Neural progenitor cell (in vitro differentiated cells): Measurements from ENCODE around the gene GNAS-AS1. TPM values are rescaled to one million over a fixed set of nuclear protein-coding genes. Genes with fewer than 3 reads are reported as not detected.
"Not testable (repeated sequence)": the region's sequence is repeated elsewhere in the genome, so short reads cannot be mapped to it uniquely, and the experiment has no call there.

ENCODE experiments used
- DNase-seq: peaks from one replicate; pipeline ENCODE4 v3.0.0-alpha.2; 2016; ENCODE audit warnings: low spot score
- H2AFZ ChIP-seq: fragments of 200-600 bp; sonication (generic); replicated peaks from 2 replicates; pipeline ENCODE4 v1.6.1; 2016; ENCODE audit warnings: antibody characterized with exemption
- H3F3A ChIP-seq: fragments of 200-600 bp; sonication (generic); 2 replicates; pipeline ENCODE4 v1.6.1; 2016; ENCODE audit warnings: antibody characterized with exemption, low read depth
- H3K27ac ChIP-seq: fragments of 200-600 bp; sonication (generic); 2 replicates; pipeline ENCODE4 v1.5.1; 2016; ENCODE audit warnings: mild to moderate bottlenecking
- H3K27me3 ChIP-seq: fragments of 200-600 bp; sonication (generic); 2 replicates; pipeline ENCODE4 v1.6.1; 2016; ENCODE audit warnings: mild to moderate bottlenecking, moderate library complexity
- H3K36me3 ChIP-seq: fragments of 200-600 bp; sonication (generic); 2 replicates; pipeline ENCODE4 v1.5.1; 2016
- H3K4me1 ChIP-seq: fragments of 200-600 bp; sonication (generic); 2 replicates; pipeline ENCODE4 v1.6.1; 2016; ENCODE audit warnings: mixed run types
- H3K4me2 ChIP-seq: fragments of 200-600 bp; sonication (generic); 2 replicates; pipeline ENCODE4 v1.6.1; 2016
- H3K4me3 ChIP-seq: fragments of 200-600 bp; sonication (generic); 2 replicates; pipeline ENCODE4 v1.5.1; 2016
- H3K79me2 ChIP-seq: fragments of 200-600 bp; sonication (generic); 2 replicates; pipeline ENCODE4 v1.6.1; 2016; ENCODE audit warnings: low read depth
- H3K9ac ChIP-seq: fragments of 200-600 bp; sonication (generic); 2 replicates; pipeline ENCODE4 v1.6.1; 2016
- H3K9me3 ChIP-seq: fragments of 200-600 bp; sonication (generic); 2 replicates; pipeline ENCODE4 v1.5.1; 2016; ENCODE audit warnings: low read depth
- H4K20me1 ChIP-seq: fragments of 200-600 bp; sonication (generic); 2 replicates; pipeline ENCODE4 v1.6.1; 2016; ENCODE audit warnings: low read depth
- H3K27ac Mint-ChIP-seq: 3 replicates; pipeline ENCODE4 v1.8.0; 2021; ENCODE audit warnings: mixed read lengths
- H3K27me3 Mint-ChIP-seq: 2 replicates; pipeline ENCODE4 v1.8.0; 2022; ENCODE audit warnings: low read depth, mild to moderate bottlenecking, inconsistent platforms, moderate library complexity, mixed read lengths; ENCODE audit not compliant: insufficient read depth
- H3K36me3 Mint-ChIP-seq: 3 replicates; pipeline ENCODE4 v1.8.0; 2021; ENCODE audit warnings: mixed read lengths
- H3K4me1 Mint-ChIP-seq: 3 replicates; pipeline ENCODE4 v1.8.0; 2021; ENCODE audit warnings: mixed read lengths
- H3K4me3 Mint-ChIP-seq: 3 replicates; pipeline ENCODE4 v1.8.0; 2021; ENCODE audit warnings: mild to moderate bottlenecking, moderate library complexity, mixed read lengths
- H3K9me3 Mint-ChIP-seq: 3 replicates; pipeline ENCODE4 v1.8.0; 2020; ENCODE audit warnings: mixed read lengths
- EZH2 ChIP-seq: fragments of 200-600 bp; sonication (generic); IDR thresholded peaks from 2 replicates; pipeline ENCODE4 v1.6.1; 2017; ENCODE audit warnings: antibody characterized with exemption, mild to moderate bottlenecking, moderate library complexity
- EZH2phosphoT487 ChIP-seq: fragments of 200-600 bp; sonication (generic); IDR thresholded peaks from 2 replicates; pipeline ENCODE4 v1.6.1; 2017; ENCODE audit warnings: antibody characterized with exemption
- total RNA-seq: library from RNA; depleted of rRNA; stranded (reverse); fragments of >200 nt; gene quantifications from 2 replicates; pipeline ENCODE4 v1.2.3, GENCODE V29; 2015; ENCODE audit warnings: low replicate concordance
- TF ChIP-seq, protein P1 (sequence below): fragments of 200-600 bp; sonication (generic); IDR thresholded peaks from 2 replicates; pipeline ENCODE4 v1.5.1; 2017; ENCODE audit warnings: antibody characterized with exemption, mild to moderate bottlenecking

Gene GNAS-AS1
- total RNA-seq, 1 donor from 2014 or later: 5.8 TPM

GRCh38 chr20:58833921-58834320, 16.8 kb downstream of the GNAS-AS1 start:
- no peak for DNase-seq
- Histone ChIP-seq H3K4me1 (no peaks in the 10 kb centered on the region), H3K9me3 (no peaks in the 10 kb centered on the region), H2AFZ (no peak overlapping the region), H4K20me1 (peaks cover 30% of the 10 kb centered on the region), H3K4me3 (no peak overlapping the region), H3K27ac (no peak overlapping the region), H3F3A (no peaks in the 10 kb centered on the region), H3K79me2 (peaks cover 86% of the 10 kb centered on the region), H3K9ac (no peak overlapping the region), H3K4me2 (no peak overlapping the region), H3K36me3 (no peaks in the 10 kb centered on the region), H3K27me3 (peaks cover 1% of the 10 kb centered on the region)
- TF ChIP-seq EZH2 (no peak), EZH2phosphoT487 (no peak)
- TF ChIP-seq, protein P1, sequence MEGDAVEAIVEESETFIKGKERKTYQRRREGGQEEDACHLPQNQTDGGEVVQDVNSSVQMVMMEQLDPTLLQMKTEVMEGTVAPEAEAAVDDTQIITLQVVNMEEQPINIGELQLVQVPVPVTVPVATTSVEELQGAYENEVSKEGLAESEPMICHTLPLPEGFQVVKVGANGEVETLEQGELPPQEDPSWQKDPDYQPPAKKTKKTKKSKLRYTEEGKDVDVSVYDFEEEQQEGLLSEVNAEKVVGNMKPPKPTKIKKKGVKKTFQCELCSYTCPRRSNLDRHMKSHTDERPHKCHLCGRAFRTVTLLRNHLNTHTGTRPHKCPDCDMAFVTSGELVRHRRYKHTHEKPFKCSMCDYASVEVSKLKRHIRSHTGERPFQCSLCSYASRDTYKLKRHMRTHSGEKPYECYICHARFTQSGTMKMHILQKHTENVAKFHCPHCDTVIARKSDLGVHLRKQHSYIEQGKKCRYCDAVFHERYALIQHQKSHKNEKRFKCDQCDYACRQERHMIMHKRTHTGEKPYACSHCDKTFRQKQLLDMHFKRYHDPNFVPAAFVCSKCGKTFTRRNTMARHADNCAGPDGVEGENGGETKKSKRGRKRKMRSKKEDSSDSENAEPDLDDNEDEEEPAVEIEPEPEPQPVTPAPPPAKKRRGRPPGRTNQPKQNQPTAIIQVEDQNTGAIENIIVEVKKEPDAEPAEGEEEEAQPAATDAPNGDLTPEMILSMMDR: no peak
- peaks cover 4% of the 10 kb centered on the region for H3K9me3 Mint-ChIP-seq
- no peak overlapping the region for H3K4me3 Mint-ChIP-seq
- H3K36me3 Mint-ChIP-seq: peaks cover 9% of the 10 kb centered on the region
- no peaks in the 10 kb centered on the region for H3K4me1 Mint-ChIP-seq
- no peak overlapping the region for H3K27ac Mint-ChIP-seq
- H3K27me3 Mint-ChIP-seq: peaks cover 10% of the 10 kb centered on the region

DNA sequence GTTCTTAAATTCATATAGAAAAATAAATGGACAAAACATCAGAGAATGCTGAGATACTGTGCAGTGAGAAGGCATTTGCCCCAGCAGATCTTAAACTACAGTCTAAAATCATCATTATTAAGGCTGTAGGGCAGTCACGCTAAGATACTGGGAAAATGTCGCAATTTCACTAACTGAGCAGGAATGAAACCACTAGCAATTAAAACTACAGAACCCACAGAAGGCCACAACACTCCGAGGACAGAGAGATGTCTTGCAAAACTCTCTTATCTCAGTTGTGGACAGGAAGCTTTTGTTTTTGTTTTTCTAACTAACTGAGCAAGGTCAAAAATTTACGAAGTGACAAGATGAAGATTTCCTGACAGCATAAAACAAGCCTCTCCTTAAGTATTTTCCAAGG, 18.2 kb downstream of the GNAS-AS1 start:
- Histone ChIP-seq H3K79me2 (peaks cover 74% of the 10 kb centered on the region), H3K4me1 (no peaks in the 10 kb centered on the region), H3K4me2 (no peak overlapping the region), H4K20me1 (peaks cover 19% of the 10 kb centered on the region), H3K27ac (no peak overlapping the region), H3K27me3 (no peaks in the 10 kb centered on the region), H3K36me3 (no peaks in the 10 kb centered on the region), H2AFZ (no peak overlapping the region), H3K9me3 (no peaks in the 10 kb centered on the region), H3K4me3 (no peak overlapping the region), H3K9ac (no peak overlapping the region), H3F3A (no peaks in the 10 kb centered on the region)
- peaks cover 5% of the 10 kb centered on the region for H3K27me3 Mint-ChIP-seq
- no peak for DNase-seq
- H3K4me1 Mint-ChIP-seq: no peaks in the 10 kb centered on the region
- no peak overlapping the region for H3K27ac Mint-ChIP-seq
- H3K9me3 Mint-ChIP-seq: peaks cover 4% of the 10 kb centered on the region
- no peak overlapping the region for H3K4me3 Mint-ChIP-seq
- no peak for TF ChIP-seq EZH2
- TF ChIP-seq, protein P1: no peak
- TF ChIP-seq EZH2phosphoT487: no peak
- peaks cover 9% of the 10 kb centered on the region for H3K36me3 Mint-ChIP-seq

- no peaks in the 10 kb centered on the region for H3K4me1 ChIP-seq
- peaks cover 46% of the 10 kb centered on the region for H3K79me2 ChIP-seq
Measured at GRCh38 chr20:58829531-58829941, 21.2 kb downstream of the GNAS-AS1 start.

DNA sequence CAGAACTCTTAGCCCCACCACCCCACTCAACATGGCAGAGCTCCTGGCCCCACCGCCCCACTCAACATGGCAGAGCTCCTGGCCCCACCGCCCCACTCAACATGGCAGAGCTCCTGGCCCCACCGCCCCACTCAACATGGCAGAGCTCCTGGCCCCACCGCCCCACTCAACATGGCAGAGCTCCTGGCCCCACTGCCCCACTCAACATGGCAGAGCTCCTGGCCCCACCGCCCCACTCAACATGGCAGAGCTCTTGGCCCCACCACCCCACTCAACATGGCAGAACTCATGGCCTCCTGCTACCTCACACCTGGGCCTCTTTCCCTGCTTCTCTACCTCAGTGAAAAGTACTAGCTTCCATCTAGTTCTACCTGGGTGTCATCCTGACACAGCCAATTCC, 21.9 kb downstream of the GNAS-AS1 start:
- not testable (repeated sequence) for H3K9me3 Mint-ChIP-seq, H2AFZ ChIP-seq, H3K27ac ChIP-seq, H3K27ac Mint-ChIP-seq, H3K4me3 Mint-ChIP-seq, H3K4me3 ChIP-seq, H3K4me1 Mint-ChIP-seq, H3K36me3 ChIP-seq, H4K20me1 ChIP-seq, H3K27me3 Mint-ChIP-seq, DNase-seq, H3K9me3 ChIP-seq, H3K4me2 ChIP-seq, H3K4me1 ChIP-seq, H3F3A ChIP-seq, H3K9ac ChIP-seq, H3K36me3 Mint-ChIP-seq, H3K27me3 ChIP-seq
- peaks cover 39% of the 10 kb centered on the region for H3K79me2 ChIP-seq

More at GRCh38 chr20:58829531-58829941, 21.2 kb downstream of the GNAS-AS1 start:
- Mint-ChIP-seq H3K4me3 (no peak overlapping the region), H3K4me1 (peaks cover 2% of the 10 kb centered on the region), H3K36me3 (peaks cover 9% of the 10 kb centered on the region), H3K9me3 (peaks cover 4% of the 10 kb centered on the region), H3K27ac (no peak overlapping the region), H3K27me3 (peaks cover 5% of the 10 kb centered on the region)
- Histone ChIP-seq H3K27ac (no peak overlapping the region), H3K27me3 (no peaks in the 10 kb centered on the region), H2AFZ (no peak overlapping the region), H3K4me2 (no peak overlapping the region), H3K4me3 (no peak overlapping the region), H3K9ac (no peak overlapping the region), H3F3A (no peaks in the 10 kb centered on the region), H3K36me3 (no peaks in the 10 kb centered on the region), H4K20me1 (peaks cover 5% of the 10 kb centered on the region), H3K9me3 (no peaks in the 10 kb centered on the region)
- no peak for DNase-seq
- no peak for TF ChIP-seq EZH2phosphoT487
